ENCODE measurements around the gene ERI3. TPM values are rescaled to one million over a fixed set of nuclear protein-coding genes. Genes with fewer than 3 reads are reported as not detected.

Gene ERI3
- total RNA-seq, 1 donor from 2014 or later = 70.7 TPM

DNA sequence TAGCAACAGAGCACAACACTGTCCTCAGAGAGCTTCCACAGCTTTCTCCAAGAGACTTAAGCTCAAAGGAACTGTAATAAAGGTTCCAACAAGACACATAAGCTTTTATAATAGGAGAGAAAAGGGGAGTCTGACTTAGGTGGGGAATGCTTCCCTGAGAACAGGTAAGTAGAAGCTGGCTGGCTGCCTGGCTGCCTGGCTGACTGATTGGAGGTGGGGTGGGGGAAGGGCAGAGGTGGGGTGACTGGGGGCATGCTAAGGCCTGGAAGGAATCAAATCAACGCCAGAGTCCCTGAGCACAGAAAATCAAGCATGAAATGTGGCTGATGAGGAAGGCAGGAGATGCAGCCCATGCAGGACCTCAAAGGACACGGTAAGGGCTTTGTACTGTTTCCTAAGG, 96.0 kb downstream of the ERI3 start:
- no peaks in the 10 kb centered on the region for H3K9me3 Mint-ChIP-seq
- peaks cover 6% of the 10 kb centered on the region for H3K4me1 Mint-ChIP-seq
- H3K4me3 Mint-ChIP-seq = no peak overlapping the region
- H3K27me3 Mint-ChIP-seq (ENCODE audit: low read depth) = no peaks in the 10 kb centered on the region
- peaks cover 3% of the 10 kb centered on the region for H3K36me3 Mint-ChIP-seq
- no peak overlapping the region for H3K27ac Mint-ChIP-seq
- TF ChIP-seq CTCF (IDR thresholded peaks at IDR 0.05; ENCODE audit: unreplicated experiment) = no peak
- no peak for DNase-seq (ENCODE audit: low spot score in 2 of 2, unreplicated experiment in 2 of 2)

- no peak overlapping the region for H3K4me3 Mint-ChIP-seq
- peaks cover 2% of the 10 kb centered on the region for H3K36me3 Mint-ChIP-seq
- DNase-seq (ENCODE audit: low spot score in 2 of 2, unreplicated experiment in 2 of 2) = no peak
- no peak for TF ChIP-seq CTCF (IDR thresholded peaks at IDR 0.05; ENCODE audit: unreplicated experiment)
- peaks cover 6% of the 10 kb centered on the region for H3K4me1 Mint-ChIP-seq
- no peaks in the 10 kb centered on the region for H3K9me3 Mint-ChIP-seq
- H3K27me3 Mint-ChIP-seq (ENCODE audit: low read depth) = no peaks in the 10 kb centered on the region
- H3K27ac Mint-ChIP-seq = no peak overlapping the region
Observed at GRCh38 chr1:44256762-44257554, 98.1 kb downstream of the ERI3 start.

DNA sequence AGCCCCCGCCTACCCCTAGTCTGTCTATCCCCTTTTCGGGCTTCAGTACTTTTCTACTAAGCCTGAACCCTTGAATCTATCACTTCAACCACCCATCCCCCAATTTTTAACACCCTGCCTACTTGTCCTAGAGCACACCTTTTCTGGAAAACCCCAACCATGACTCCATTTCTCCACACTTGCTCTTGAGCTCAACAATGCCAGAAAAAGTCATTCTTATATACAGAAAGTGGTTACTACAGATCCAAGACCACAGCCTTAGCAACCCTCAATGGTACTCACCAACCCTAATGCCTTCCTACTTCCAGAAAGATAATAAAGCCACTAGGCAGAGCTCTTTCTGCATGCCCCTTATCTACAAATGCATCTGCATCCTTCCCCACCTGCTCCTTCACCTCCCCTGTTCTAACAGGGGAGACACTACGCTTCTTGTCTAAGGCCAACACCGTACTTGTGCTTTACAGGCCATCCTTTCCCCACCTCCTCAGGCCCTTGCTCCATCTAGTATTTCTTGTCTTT, 100.6 kb downstream of the ERI3 start:
- H3K36me3 Mint-ChIP-seq = no peaks in the 10 kb centered on the region
- no peaks in the 10 kb centered on the region for H3K9me3 Mint-ChIP-seq
- H3K4me1 Mint-ChIP-seq = peaks cover 11% of the 10 kb centered on the region
- DNase-seq (ENCODE audit: low spot score in 2 of 2, unreplicated experiment in 2 of 2) = no peak
- no peak overlapping the region for H3K4me3 Mint-ChIP-seq
- no peak for TF ChIP-seq CTCF (IDR thresholded peaks at IDR 0.05; ENCODE audit: unreplicated experiment)
- no peak overlapping the region for H3K27ac Mint-ChIP-seq
- no peaks in the 10 kb centered on the region for H3K27me3 Mint-ChIP-seq (ENCODE audit: low read depth)

DNA sequence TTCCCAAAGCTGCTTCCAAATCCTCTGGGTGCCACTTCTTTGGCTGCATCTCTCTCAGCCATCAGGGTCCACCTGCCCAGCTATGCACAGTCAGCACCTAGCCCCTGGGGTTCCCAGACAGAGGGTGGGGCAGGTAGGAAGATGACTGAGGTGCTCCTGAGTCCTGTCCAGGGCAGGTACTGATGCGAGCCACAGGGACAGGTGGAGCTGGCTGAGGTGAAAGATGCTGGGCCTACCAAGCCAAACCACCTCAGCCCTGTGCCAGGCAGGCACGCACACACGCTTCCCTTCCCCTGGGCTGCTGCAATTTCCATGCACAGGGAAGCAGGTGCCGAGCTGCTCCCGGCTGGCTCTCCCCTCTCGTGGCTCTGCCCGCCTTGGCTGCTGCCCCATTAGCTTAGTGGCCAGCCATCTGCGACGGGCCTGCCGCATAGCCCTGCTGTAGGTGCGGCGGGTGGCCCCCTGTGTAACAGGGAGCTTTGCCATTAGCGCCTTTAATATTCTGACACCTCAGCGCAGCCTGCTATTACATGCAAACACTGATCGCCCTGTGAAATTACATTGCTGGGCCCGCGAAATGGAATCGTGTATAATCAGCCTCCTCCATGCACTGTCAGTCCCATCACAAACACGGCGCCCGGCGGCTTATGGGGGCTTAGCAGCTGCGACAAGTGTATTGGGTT, 102.9 kb downstream of the ERI3 start:
- no peak overlapping the region for H3K27ac Mint-ChIP-seq
- no peak overlapping the region for H3K4me3 Mint-ChIP-seq
- H3K4me1 Mint-ChIP-seq = peaks cover 7% of the 10 kb centered on the region
- no peaks in the 10 kb centered on the region for H3K27me3 Mint-ChIP-seq (ENCODE audit: low read depth)
- no peaks in the 10 kb centered on the region for H3K9me3 Mint-ChIP-seq
- no peak for TF ChIP-seq CTCF (IDR thresholded peaks at IDR 0.05; ENCODE audit: unreplicated experiment)
- H3K36me3 Mint-ChIP-seq = peaks cover 2% of the 10 kb centered on the region
- DNase-seq (ENCODE audit: low spot score in 2 of 2, unreplicated experiment in 2 of 2) = no peak

DNA sequence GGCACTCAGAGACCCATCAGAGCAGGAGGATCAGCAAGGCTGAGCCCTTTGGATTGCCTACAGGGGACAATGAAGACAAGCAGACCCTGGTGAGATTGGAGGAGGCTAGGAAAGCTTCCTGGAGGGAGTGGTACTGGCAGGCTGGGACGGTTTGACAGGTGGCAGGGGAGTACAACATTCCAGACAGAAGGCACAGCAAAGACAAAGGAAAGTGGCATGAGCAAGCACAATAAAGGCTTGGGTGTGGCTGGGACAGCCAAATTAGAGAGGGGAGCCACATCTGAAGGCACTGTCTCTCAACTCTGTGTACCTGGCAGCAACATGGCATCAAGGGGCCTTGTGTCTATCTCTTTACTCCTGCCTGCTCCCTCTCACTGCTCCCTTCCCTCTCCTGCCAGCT, 103.6 kb downstream of the ERI3 start:
- no peak overlapping the region for H3K4me3 Mint-ChIP-seq

More for the DNA sequence above, 103.6 kb downstream of the ERI3 start:
- TF ChIP-seq CTCF (IDR thresholded peaks at IDR 0.05; ENCODE audit: unreplicated experiment) = no peak
- no peak for DNase-seq (ENCODE audit: low spot score in 2 of 2, unreplicated experiment in 2 of 2)
- H3K9me3 Mint-ChIP-seq = no peaks in the 10 kb centered on the region
- no peak overlapping the region for H3K27ac Mint-ChIP-seq
- no peaks in the 10 kb centered on the region for H3K27me3 Mint-ChIP-seq (ENCODE audit: low read depth)
- peaks cover 7% of the 10 kb centered on the region for H3K4me1 Mint-ChIP-seq
- peaks cover 2% of the 10 kb centered on the region for H3K36me3 Mint-ChIP-seq

Measured in mesothelial cell of epicardium (in vitro differentiated cells).